Activated T-cell treated with anti-CD3 and anti-CD28 coated beads for 4 hours (primary cell): ENCODE data around the gene EXD3.
"Not testable (repeated sequence)": the region's sequence is repeated elsewhere in the genome, so short reads cannot be mapped to it uniquely, and the experiment has no call there.

Experiments
- DNase-seq: peaks from one replicate; pipeline ENCODE4 v3.0.0-alpha.2; 2020

EXD3 gene

GRCh38 chr9:137422604-137423513 lies at the start of gene EXD3, which contains the start of gene NOXA1:
TSS of gene EXD3 (minus strand) at chr9:137423162. CDS start at chr9:137395357, 27,805 bp downstream.
TSS of gene NOXA1 (plus strand) at chr9:137423393. CDS start at chr9:137423530, 137 bp downstream.
- peak; percentile 81 for DNase-seq

- no peak for DNase-seq
Measured at GRCh38 chr9:137470785-137471184, 47.8 kb upstream of the EXD3 start.

- no peak for DNase-seq
Measured at GRCh38 chr9:137467896-137468295, 44.9 kb upstream of the EXD3 start.

GRCh38 chr9:137467161-137467581 lies 44.2 kb upstream of the EXD3 start:
- DNase-seq, result no peak

GRCh38 chr9:137466389-137467085 lies 43.6 kb upstream of the EXD3 start:
- DNase-seq, result not testable (repeated sequence)

GRCh38 chr9:137465720-137466388 lies 42.9 kb upstream of the EXD3 start:
- DNase-seq, result no peak

GRCh38 chr9:137465000-137465719 lies 42.2 kb upstream of the EXD3 start:
- DNase-seq, result no peak

- no peak for DNase-seq
Measured at GRCh38 chr9:137464291-137464999, 41.5 kb upstream of the EXD3 start.

GRCh38 chr9:137463931-137464290 lies 40.9 kb upstream of the EXD3 start:
- no peak for DNase-seq

GRCh38 chr9:137462986-137463930 lies 40.3 kb upstream of the EXD3 start:
- DNase-seq, result no peak

GRCh38 chr9:137462396-137462985 lies 39.5 kb upstream of the EXD3 start:
- DNase-seq, result no peak

- DNase-seq, result peak; percentile 50
Measured at GRCh38 chr9:137461663-137462395, 38.9 kb upstream of the EXD3 start.

GRCh38 chr9:137461316-137461662 lies 38.3 kb upstream of the EXD3 start:
- no peak for DNase-seq

GRCh38 chr9:137460363-137461315 lies 37.7 kb upstream of the EXD3 start:
- no peak for DNase-seq

GRCh38 chr9:137459601-137460362 lies 36.8 kb upstream of the EXD3 start:
- no peak for DNase-seq

GRCh38 chr9:137459152-137459600 lies 36.2 kb upstream of the EXD3 start, which contains the start of gene NSMF:
TSS of gene NSMF (minus strand) at chr9:137459334. CDS start at chr9:137459102, 232 bp downstream.
- peak; percentile 92 for DNase-seq
